ENCODE measurements around the gene RRAS2. TPM values are rescaled to one million over a fixed set of nuclear protein-coding genes. Genes with fewer than 3 reads are reported as not detected.
"Not testable (repeated sequence)": the region's sequence is repeated elsewhere in the genome, so short reads cannot be mapped to it uniquely, and the experiment has no call there.

The RRAS2 gene
- total RNA-seq, 4 donors from 2014 or later = 40.7 to 75.4 (median 58.0) TPM

- 93% methylated on average over 13 of the region's 13 CpGs for WGBS
- H3K27me3 ChIP-seq = peaks cover 0 to 31% (median 0%) of the 10 kb centered on the region in 4 donors
- H3K4me1 ChIP-seq = peaks cover 0 to 4% (median 0%) of the 10 kb centered on the region in 4 donors
- TF ChIP-seq CTCF (IDR thresholded peaks at IDR 0.05) = no peak
- TF ChIP-seq POLR2A (IDR thresholded peaks at IDR 0.05; ENCODE audit: low read depth) = no peak
- TF ChIP-seq EP300 (IDR thresholded peaks at IDR 0.05) = no peak
- TF ChIP-seq POLR2AphosphoS5 (IDR thresholded peaks at IDR 0.05) = no peak
- H3K4me3 ChIP-seq = no peak overlapping the region
- no peak for DNase-seq (ENCODE audit: extremely low spot score)
- no peaks in the 10 kb centered on the region for H3K9me3 ChIP-seq
- intact Hi-C loops (cut with DNase I) = no loop called here
- H3K36me3 ChIP-seq = no peaks in the 10 kb centered on the region
- no peak overlapping the region for H3K27ac ChIP-seq (replicated peaks in 1 of 4)
Measured at GRCh38 chr11:14254533-14255237, 104.3 kb downstream of the RRAS2 start.

- Histone ChIP-seq H3K27me3 (peaks cover 0 to 22% (median 0%) of the 10 kb centered on the region in 4 donors), H3K4me1 (peaks cover 0 to 7% (median 0%) of the 10 kb centered on the region in 4 donors), H3K27ac (replicated peaks in 1 of 4) (no peak overlapping the region), H3K4me3 (no peak overlapping the region), H3K9me3 (no peaks in the 10 kb centered on the region), H3K36me3 (no peaks in the 10 kb centered on the region)
- TF ChIP-seq CTCF (IDR thresholded peaks at IDR 0.05) = no peak
- no peak for TF ChIP-seq POLR2A (IDR thresholded peaks at IDR 0.05; ENCODE audit: low read depth)
- TF ChIP-seq EP300 (IDR thresholded peaks at IDR 0.05) = no peak
- no peak for TF ChIP-seq POLR2AphosphoS5 (IDR thresholded peaks at IDR 0.05)
- DNase-seq (ENCODE audit: extremely low spot score) = no peak
- 54% methylated on average over 5 of the region's 5 CpGs for WGBS
- intact Hi-C loops (cut with DNase I) = no loop called here
Measured at GRCh38 chr11:14253840-14254239, 105.1 kb downstream of the RRAS2 start.

GRCh38 chr11:14253421-14253820 lies 105.6 kb downstream of the RRAS2 start:
- DNase-seq (ENCODE audit: extremely low spot score) = no peak
- 57% methylated on average over 2 of the region's 2 CpGs for WGBS

GRCh38 chr11:14252501-14252900 lies 106.5 kb downstream of the RRAS2 start:
- H3K9me3 ChIP-seq; intact Hi-C loops (cut with DNase I); H3K36me3 ChIP-seq; H3K4me1 ChIP-seq; H3K4me3 ChIP-seq; DNase-seq (ENCODE audit: extremely low spot score); H3K27ac ChIP-seq (replicated peaks in 1 of 4): not testable (repeated sequence)
- H3K27me3 ChIP-seq = peaks cover 0 to 11% (median 0%) of the 10 kb centered on the region in 4 donors
- 93% methylated on average over 2 of the region's 12 CpGs for WGBS

More at GRCh38 chr11:14253421-14253820, 105.6 kb downstream of the RRAS2 start:
- Histone ChIP-seq H3K36me3 (no peaks in the 10 kb centered on the region), H3K27ac (replicated peaks in 1 of 4) (no peak overlapping the region), H3K9me3 (no peaks in the 10 kb centered on the region), H3K4me1 (peaks cover 0 to 10% (median 0%) of the 10 kb centered on the region in 4 donors), H3K4me3 (no peak overlapping the region), H3K27me3 (peaks cover 0 to 20% (median 0%) of the 10 kb centered on the region in 4 donors)
- intact Hi-C loops (cut with DNase I) = no loop called here
- TF ChIP-seq CTCF (IDR thresholded peaks at IDR 0.05) (no peak), POLR2A (IDR thresholded peaks at IDR 0.05; ENCODE audit: low read depth) (no peak), POLR2AphosphoS5 (IDR thresholded peaks at IDR 0.05) (no peak), EP300 (IDR thresholded peaks at IDR 0.05) (no peak)

GRCh38 chr11:14251754-14252153 lies 107.2 kb downstream of the RRAS2 start:
- Histone ChIP-seq H3K27me3 (peaks cover 0 to 10% (median 0%) of the 10 kb centered on the region in 4 donors), H3K4me1 (peaks cover 0 to 7% (median 0%) of the 10 kb centered on the region in 4 donors), H3K4me3 (no peak overlapping the region), H3K9me3 (no peaks in the 10 kb centered on the region), H3K36me3 (no peaks in the 10 kb centered on the region), H3K27ac (replicated peaks in 1 of 4) (no peak overlapping the region)
- TF ChIP-seq POLR2A (IDR thresholded peaks at IDR 0.05; ENCODE audit: low read depth) (no peak), CTCF (IDR thresholded peaks at IDR 0.05) (no peak), EP300 (IDR thresholded peaks at IDR 0.05) (no peak), POLR2AphosphoS5 (IDR thresholded peaks at IDR 0.05) (no peak)
- no peak for DNase-seq (ENCODE audit: extremely low spot score)
- 81% methylated on average over 5 of the region's 5 CpGs for WGBS
- intact Hi-C loops (cut with DNase I) = no loop called here

All from esophagus muscularis mucosa (tissue), 4 donors.